Frontal cortex (tissue), 4 donors: ENCODE measurements around the gene OSBPL10. TPM values are rescaled to one million over a fixed set of nuclear protein-coding genes. Genes with fewer than 3 reads are reported as not detected.
"Not testable (repeated sequence)": the region's sequence is repeated elsewhere in the genome, so short reads cannot be mapped to it uniquely, and the experiment has no call there.

Experiments
- DNase-seq, 2 donors: peaks; one replicate each; pipeline ENCODE4 v3.0.0; 2012; ENCODE audit warnings: low spot score in 2 of 2
- FAIRE-seq: peaks from 2 replicates; lab custom pipeline; 2012; peaks lifted over from hg19 to GRCh38; lab: Jason Lieb, UNC
- total RNA-seq: library from RNA; depleted of rRNA; stranded (reverse); fragments of >200 nt; gene quantifications from one replicate; pipeline ENCODE4 v1.2.3, GENCODE V29; 2014
- donor health status: control.
- donor health status: control.
- donor health status: control.

Gene OSBPL10
- total RNA-seq, 1 donor from 2014 or later = 9.0 TPM

- no peak for FAIRE-seq
- no peak for DNase-seq
Measured at GRCh38 chr3:31696815-31697548, 284.1 kb downstream of the OSBPL10 start.

GRCh38 chr3:31696009-31696297 lies 285.1 kb downstream of the OSBPL10 start:
- DNase-seq (no peak), FAIRE-seq (no peak)

GRCh38 chr3:31695280-31696008 lies 285.6 kb downstream of the OSBPL10 start:
- DNase-seq = no peak
- no peak for FAIRE-seq

- FAIRE-seq (no peak), DNase-seq (no peak)
Measured at GRCh38 chr3:31693346-31693745, 287.7 kb downstream of the OSBPL10 start.

- FAIRE-seq (no peak), DNase-seq (no peak)
Measured at GRCh38 chr3:31692751-31693150, 288.3 kb downstream of the OSBPL10 start.

GRCh38 chr3:31690771-31691170 lies 290.3 kb downstream of the OSBPL10 start:
- DNase-seq (no peak), FAIRE-seq (no peak)

GRCh38 chr3:31689523-31689922 lies 291.5 kb downstream of the OSBPL10 start:
- DNase-seq, FAIRE-seq: not testable (repeated sequence)

GRCh38 chr3:31688984-31689383 lies 292.1 kb downstream of the OSBPL10 start:
- no peak for FAIRE-seq

GRCh38 chr3:31687020-31687802 lies 293.9 kb downstream of the OSBPL10 start:
- no peak for FAIRE-seq

More at GRCh38 chr3:31688984-31689383, 292.1 kb downstream of the OSBPL10 start:
- DNase-seq = no peak

GRCh38 chr3:31680072-31680870 lies 300.8 kb downstream of the OSBPL10 start:
- no peak for FAIRE-seq

More at GRCh38 chr3:31687020-31687802, 293.9 kb downstream of the OSBPL10 start:
- no peak for DNase-seq

GRCh38 chr3:31676556-31676955 lies 304.5 kb downstream of the OSBPL10 start:
- FAIRE-seq (no peak), DNase-seq (no peak)

More at GRCh38 chr3:31680072-31680870, 300.8 kb downstream of the OSBPL10 start:
- DNase-seq = no peak

GRCh38 chr3:31673950-31674349 lies 307.1 kb downstream of the OSBPL10 start:
- no peak for FAIRE-seq

GRCh38 chr3:31671976-31672375 lies 309.1 kb downstream of the OSBPL10 start:
- FAIRE-seq (no peak), DNase-seq (no peak)

More at GRCh38 chr3:31673950-31674349, 307.1 kb downstream of the OSBPL10 start:
- DNase-seq = no peak

- no peak for FAIRE-seq
- no peak for DNase-seq
Measured at GRCh38 chr3:31671451-31671850, 309.6 kb downstream of the OSBPL10 start.

- DNase-seq (no peak), FAIRE-seq (no peak)
Measured at GRCh38 chr3:31670722-31671121, 310.3 kb downstream of the OSBPL10 start.

- DNase-seq (no peak), FAIRE-seq (no peak)
Measured at GRCh38 chr3:31670136-31670535, 310.9 kb downstream of the OSBPL10 start.

- FAIRE-seq = no peak
- DNase-seq = no peak
Measured at GRCh38 chr3:31668242-31668641, 312.8 kb downstream of the OSBPL10 start.

GRCh38 chr3:31667582-31667981 lies 313.5 kb downstream of the OSBPL10 start:
- no peak for FAIRE-seq
- DNase-seq = no peak

GRCh38 chr3:31664031-31664430 lies 317.0 kb downstream of the OSBPL10 start:
- FAIRE-seq = no peak
- DNase-seq = no peak
